RWPE2 (cell line): ENCODE results near the gene C3orf18.
"Not testable (repeated sequence)": the region's sequence is repeated elsewhere in the genome, so short reads cannot be mapped to it uniquely, and the experiment has no call there.

Experiments
- ATAC-seq: fragments of 200-7000 bp; cut with Tn5 transposase; 3 replicates; pipeline ENCODE4 v1.9.1; 2021; ENCODE audit warnings: low read depth
- DNase-seq: peaks from one replicate; pipeline ENCODE4 v3.0.0-alpha.2; 2020; ENCODE audit warnings: low spot score
- H3K27ac ChIP-seq: fragments of 450-650 bp; 2 replicates; pipeline ENCODE4 v1.5.1; 2017; ENCODE audit warnings: mild to moderate bottlenecking; ENCODE audit not compliant: poor library complexity, severe bottlenecking
- H3K27me3 ChIP-seq: fragments of 250-450 bp; sonication (Bioruptor Pico); 2 replicates; pipeline ENCODE4 v1.5.1; 2021; ENCODE audit warnings: mild to moderate bottlenecking, moderate library complexity; ENCODE audit not compliant: insufficient read depth, poor library complexity, severe bottlenecking
- H3K36me3 ChIP-seq: fragments of 250-450 bp; sonication (Bioruptor Pico); 2 replicates; pipeline ENCODE4 v1.5.1; 2020; ENCODE audit warnings: low read depth, mild to moderate bottlenecking, moderate library complexity
- H3K4me1 ChIP-seq: fragments of 250-450 bp; sonication (Bioruptor Pico); 2 replicates; pipeline ENCODE4 v1.5.1; 2021; ENCODE audit warnings: mild to moderate bottlenecking, moderate library complexity; ENCODE audit not compliant: insufficient read depth, poor library complexity, severe bottlenecking
- H3K4me3 ChIP-seq: fragments of 250-450 bp; sonication (Bioruptor Pico); 2 replicates; pipeline ENCODE4 v1.5.1; 2021; ENCODE audit warnings: mild to moderate bottlenecking, moderate library complexity; ENCODE audit not compliant: severe bottlenecking
- H3K9me3 ChIP-seq: fragments of 250-450 bp; sonication (Bioruptor Pico); 2 replicates; pipeline ENCODE4 v1.5.1; 2021; ENCODE audit warnings: mild to moderate bottlenecking, moderate library complexity; ENCODE audit not compliant: severe bottlenecking
- TF ChIP-seq, protein P1 (sequence below): fragments of 450-650 bp; IDR thresholded peaks from one replicate; pipeline ENCODE4 v1.5.1; 2017; ENCODE audit warnings: mild to moderate bottlenecking, moderate library complexity; ENCODE audit not compliant: poor library complexity, severe bottlenecking

Gene C3orf18

DNA sequence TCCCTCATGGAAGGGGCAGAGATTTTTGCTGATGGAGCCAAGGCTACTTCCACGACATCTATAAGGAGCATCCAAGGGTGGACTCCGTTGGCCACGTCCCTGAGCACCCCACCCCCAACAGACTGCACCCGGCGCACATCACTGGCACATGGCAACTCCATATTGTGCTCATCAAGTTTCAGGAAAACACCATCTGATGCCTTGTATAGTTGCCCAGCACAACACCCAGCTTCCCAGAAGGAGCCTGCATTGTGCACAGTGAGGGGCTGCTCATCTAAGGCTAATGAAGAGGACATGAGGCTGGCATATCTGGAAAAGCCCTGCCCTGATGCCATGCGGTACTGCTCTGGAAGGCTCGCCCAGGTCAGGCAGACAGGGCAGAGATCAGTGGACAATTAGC, 49.1 kb downstream of the C3orf18 start:
- no peaks in the 10 kb centered on the region for H3K36me3 ChIP-seq
- H3K9me3 ChIP-seq = no peaks in the 10 kb centered on the region
- ATAC-seq = no peak
- H3K27me3 ChIP-seq = no peaks in the 10 kb centered on the region
- no peak overlapping the region for H3K27ac ChIP-seq
- H3K4me1 ChIP-seq = no peaks in the 10 kb centered on the region
- DNase-seq = no peak
- TF ChIP-seq, protein P1, sequence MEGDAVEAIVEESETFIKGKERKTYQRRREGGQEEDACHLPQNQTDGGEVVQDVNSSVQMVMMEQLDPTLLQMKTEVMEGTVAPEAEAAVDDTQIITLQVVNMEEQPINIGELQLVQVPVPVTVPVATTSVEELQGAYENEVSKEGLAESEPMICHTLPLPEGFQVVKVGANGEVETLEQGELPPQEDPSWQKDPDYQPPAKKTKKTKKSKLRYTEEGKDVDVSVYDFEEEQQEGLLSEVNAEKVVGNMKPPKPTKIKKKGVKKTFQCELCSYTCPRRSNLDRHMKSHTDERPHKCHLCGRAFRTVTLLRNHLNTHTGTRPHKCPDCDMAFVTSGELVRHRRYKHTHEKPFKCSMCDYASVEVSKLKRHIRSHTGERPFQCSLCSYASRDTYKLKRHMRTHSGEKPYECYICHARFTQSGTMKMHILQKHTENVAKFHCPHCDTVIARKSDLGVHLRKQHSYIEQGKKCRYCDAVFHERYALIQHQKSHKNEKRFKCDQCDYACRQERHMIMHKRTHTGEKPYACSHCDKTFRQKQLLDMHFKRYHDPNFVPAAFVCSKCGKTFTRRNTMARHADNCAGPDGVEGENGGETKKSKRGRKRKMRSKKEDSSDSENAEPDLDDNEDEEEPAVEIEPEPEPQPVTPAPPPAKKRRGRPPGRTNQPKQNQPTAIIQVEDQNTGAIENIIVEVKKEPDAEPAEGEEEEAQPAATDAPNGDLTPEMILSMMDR = no peak
- no peak overlapping the region for H3K4me3 ChIP-seq

DNA sequence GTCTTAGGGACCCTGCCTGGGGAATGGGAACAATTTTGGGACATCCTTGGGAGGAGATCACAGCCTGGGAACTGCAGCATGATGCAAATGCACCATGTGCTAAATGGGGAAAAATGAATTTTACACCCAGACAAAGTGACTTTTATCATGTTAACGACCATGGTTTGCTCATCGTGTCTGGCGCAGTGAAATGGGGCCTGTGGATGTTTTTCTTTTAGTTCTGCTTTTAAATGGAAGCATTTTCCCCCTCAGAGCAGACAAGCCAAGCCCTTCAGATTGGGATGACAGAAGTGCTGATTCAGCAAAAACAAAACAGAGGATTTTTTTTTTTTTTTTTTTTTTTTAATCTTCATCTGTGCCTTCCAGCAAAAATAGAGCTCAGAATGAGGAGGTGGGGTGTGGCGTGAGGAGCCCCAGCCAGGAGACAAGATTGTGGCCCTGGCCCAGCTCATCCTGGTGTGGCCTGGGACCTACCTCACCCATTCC, 49.8 kb downstream of the C3orf18 start:
- no peaks in the 10 kb centered on the region for H3K9me3 ChIP-seq
- TF ChIP-seq, protein P1 = no peak
- no peaks in the 10 kb centered on the region for H3K36me3 ChIP-seq
- H3K27ac ChIP-seq = no peak overlapping the region
- ATAC-seq = no peak
- no peak for DNase-seq
- no peak overlapping the region for H3K4me3 ChIP-seq
- H3K4me1 ChIP-seq = no peaks in the 10 kb centered on the region
- no peaks in the 10 kb centered on the region for H3K27me3 ChIP-seq

DNA sequence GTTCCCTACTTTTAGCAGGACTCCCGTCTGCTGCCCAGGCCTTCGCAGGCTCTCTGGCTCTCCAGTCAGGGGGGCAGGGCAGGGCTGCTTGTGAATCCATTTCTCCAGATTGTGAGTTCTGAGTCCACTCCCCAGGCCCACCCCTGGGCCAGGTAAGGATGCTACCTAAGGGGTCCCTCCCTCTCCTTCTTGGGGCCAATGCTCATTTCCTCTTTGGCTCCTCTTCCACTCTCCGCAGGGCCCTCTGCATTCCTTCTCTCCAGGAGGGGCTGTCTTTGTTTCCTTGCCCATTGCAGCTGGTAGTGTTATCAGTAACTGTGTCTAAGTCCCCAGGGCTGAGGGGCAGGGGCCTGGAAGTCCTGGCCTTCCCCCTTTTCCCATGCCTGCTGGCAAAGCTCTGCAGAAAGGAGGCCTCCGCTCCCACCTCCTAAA, 51.1 kb downstream of the C3orf18 start:
- no peaks in the 10 kb centered on the region for H3K36me3 ChIP-seq
- no peaks in the 10 kb centered on the region for H3K4me1 ChIP-seq
- no peak overlapping the region for H3K27ac ChIP-seq
- H3K9me3 ChIP-seq = no peaks in the 10 kb centered on the region
- no peak for DNase-seq
- no peaks in the 10 kb centered on the region for H3K27me3 ChIP-seq
- no peak for ATAC-seq
- TF ChIP-seq, protein P1 = no peak
- H3K4me3 ChIP-seq = no peak overlapping the region

DNA sequence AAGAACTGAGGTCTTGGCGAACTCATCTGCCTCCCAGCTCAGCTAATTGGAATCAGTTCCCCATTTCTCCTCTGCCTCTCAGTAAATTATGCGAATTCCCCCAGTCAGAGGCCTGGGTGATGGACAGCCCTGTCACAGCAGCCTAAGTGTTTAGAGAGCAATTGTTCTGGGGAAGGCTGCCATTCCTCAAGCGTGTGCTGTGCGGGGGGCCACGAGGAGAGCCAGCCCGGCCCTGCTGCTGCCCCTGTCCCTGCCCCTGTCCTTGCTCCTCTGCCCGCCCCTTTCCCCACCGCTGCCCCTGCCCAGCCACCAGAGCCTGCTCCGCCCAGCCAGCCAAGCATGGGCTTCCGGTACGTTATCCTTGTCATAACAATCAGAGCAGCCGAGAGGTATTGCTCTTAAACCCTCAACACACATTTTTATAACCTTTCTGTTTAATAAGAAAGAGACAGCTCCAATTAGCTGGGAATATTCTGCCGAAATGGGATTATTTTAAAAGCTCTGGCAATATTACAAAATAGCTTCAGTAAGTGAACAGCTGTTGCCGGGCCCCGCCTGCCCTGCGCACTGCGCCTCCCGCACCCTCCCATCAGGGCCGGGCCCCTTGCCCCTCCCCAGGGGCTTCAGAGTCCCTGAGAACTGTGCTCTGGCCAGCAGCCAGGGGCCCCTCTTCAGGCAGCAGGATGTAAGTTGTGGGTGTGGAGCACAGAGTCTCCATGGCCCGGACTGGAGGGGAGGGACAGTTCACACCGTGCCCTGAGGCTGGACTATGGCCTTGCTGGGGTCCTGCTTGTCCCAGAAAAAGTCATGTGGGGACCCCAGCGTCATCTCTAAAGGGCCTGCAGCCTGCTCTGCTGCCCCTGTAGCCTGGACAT, 51.7 kb downstream of the C3orf18 start:
- no peaks in the 10 kb centered on the region for H3K4me1 ChIP-seq
- H3K9me3 ChIP-seq = no peaks in the 10 kb centered on the region
- ATAC-seq = no peak
- no peak for DNase-seq
- H3K36me3 ChIP-seq = no peaks in the 10 kb centered on the region
- TF ChIP-seq, protein P1 = no peak
- H3K4me3 ChIP-seq = no peak overlapping the region
- H3K27ac ChIP-seq = no peak overlapping the region
- H3K27me3 ChIP-seq = no peaks in the 10 kb centered on the region

DNA sequence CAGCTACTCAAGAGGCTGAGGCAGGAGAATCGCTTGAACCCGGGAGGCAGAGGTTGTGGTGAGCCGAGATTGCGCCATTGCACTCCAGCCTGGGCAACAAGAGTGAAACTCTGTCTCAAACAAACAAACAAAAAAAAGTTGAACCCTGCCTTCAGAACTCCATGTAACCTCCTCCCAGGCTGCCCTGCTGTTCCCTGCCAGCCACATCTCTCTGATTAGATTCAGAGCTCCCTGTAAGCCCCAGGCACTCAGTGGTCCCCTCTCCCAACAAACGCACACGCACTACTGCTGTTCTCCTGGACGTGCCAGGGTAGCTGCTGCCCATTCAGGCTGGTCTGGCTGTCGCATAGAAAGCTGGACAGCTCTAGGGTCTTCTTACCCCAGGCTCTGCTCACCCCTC, 54.6 kb downstream of the C3orf18 start:
- not testable (repeated sequence) for H3K27me3 ChIP-seq, ATAC-seq, H3K4me1 ChIP-seq, H3K9me3 ChIP-seq, H3K36me3 ChIP-seq, H3K4me3 ChIP-seq, DNase-seq, H3K27ac ChIP-seq
